ENCODE measurements around the gene SF3B6.
A peak's percentile ranks its signal among the peaks of the same experiment; 100 is the strongest.

The SF3B6 gene

DNA sequence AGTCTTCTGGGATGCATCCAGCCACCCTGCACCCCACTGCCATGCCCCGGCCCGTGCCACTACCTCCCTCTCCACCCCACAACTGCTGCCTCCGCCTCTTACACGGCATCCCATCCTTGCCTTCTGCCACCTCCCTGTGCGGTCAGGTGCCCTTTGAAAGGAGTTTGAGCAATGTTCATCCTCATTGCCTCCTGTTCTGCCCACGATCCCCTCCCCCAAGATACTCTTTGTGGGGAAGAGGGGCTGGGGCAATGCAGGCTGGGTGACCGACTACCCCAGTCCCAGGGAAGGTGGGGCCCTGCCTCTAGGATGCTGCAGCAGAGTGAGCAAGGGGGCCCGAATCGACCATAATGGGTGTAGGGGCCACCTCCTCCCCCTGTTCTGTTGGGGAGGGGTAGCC is 57.9 kb downstream of the SF3B6 start:
- DNase-seq, result peak; percentile 42

DNA sequence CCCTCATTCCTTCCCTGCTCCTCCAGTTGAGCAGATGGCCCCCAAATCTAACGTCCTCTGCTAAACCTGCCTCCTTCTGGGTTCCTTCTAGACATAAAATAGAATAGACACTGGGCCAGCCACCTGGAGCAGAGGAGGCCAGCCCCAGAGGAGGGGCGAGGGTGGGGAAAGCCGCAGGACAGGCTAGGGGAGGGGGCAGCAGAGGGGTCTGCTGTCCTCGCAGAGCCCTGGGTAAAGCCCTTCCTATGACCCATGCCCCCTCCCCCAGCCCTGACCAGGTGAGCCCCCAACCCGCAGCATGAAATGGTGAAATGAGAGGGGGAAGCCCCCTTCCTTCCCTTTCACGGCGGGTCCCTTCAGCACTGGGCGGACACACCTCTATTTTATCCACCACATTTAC is 58.4 kb downstream of the SF3B6 start:
- DNase-seq, result no peak

Measured in activated CD8-positive, alpha-beta memory T cell treated with anti-CD3 and anti-CD28 coated beads, Interleukin-2, amount 50 U/mL, for 48 hours (primary cell).